CD4-positive, alpha-beta T cell (primary cell): ENCODE results near the gene KPTN. TPM values are rescaled to one million over a fixed set of nuclear protein-coding genes. Genes with fewer than 3 reads are reported as not detected.

Experiments
- ATAC-seq: fragments of 200-7000 bp; cut with Tn5 transposase; one replicate; pipeline ENCODE4 v1.10.0; 2022; ENCODE audit warnings: mild to moderate bottlenecking; ENCODE audit not compliant: poor library complexity
- CTCF ChIA-PET: fragments of 350-600 bp; sonication (Branson Sonifier 250); formaldehyde crosslinking; loops from one replicate; lab custom pipeline; 2021; ENCODE audit warnings: antibody characterized with exemption, inconsistent platforms; lab: Charles Lee
- POLR2A ChIA-PET: fragments of 350-600 bp; sonication (Branson Sonifier 250); formaldehyde crosslinking; loops from one replicate; lab custom pipeline; 2021; ENCODE audit warnings: antibody characterized with exemption, inconsistent platforms; lab: Charles Lee
- DNase-seq, 14 experiments: peaks; one replicate each; pipeline ENCODE4 v3.0.0-alpha.2; 2013 to 2020; ENCODE audit warnings: mixed read lengths in 2 of 14
- H3K27ac ChIP-seq, 2 donors: one replicate each; pipeline versions ENCODE4 v1.5.1 to v1.7.0; 2013; ENCODE audit warnings: low read length in 2 of 2, low read depth in 1 of 2, mild to moderate bottlenecking in 1 of 2
- H3K27me3 ChIP-seq, 2 experiments: 1 replicate in 1 of 2; 2 replicates in 1 of 2; pipeline versions ENCODE4 v1.6.1 to v1.7.0; 2013; ENCODE audit warnings: low read length in 2 of 2, control low read depth in 1 of 2, mild to moderate bottlenecking in 1 of 2, moderate library complexity in 1 of 2; ENCODE audit not compliant: insufficient read depth in 2 of 2, control insufficient read depth in 1 of 2
- H3K36me3 ChIP-seq: one replicate; pipeline ENCODE4 v1.6.1; 2013; ENCODE audit warnings: low read length, control low read depth; ENCODE audit not compliant: insufficient read depth
- H3K4me1 ChIP-seq: one replicate; pipeline ENCODE4 v1.6.1; 2013; ENCODE audit warnings: low read length, control low read depth; ENCODE audit not compliant: insufficient read depth
- H3K4me3 ChIP-seq: one replicate; pipeline ENCODE4 v1.5.1; 2013; ENCODE audit warnings: mild to moderate bottlenecking, low read length, moderate library complexity
- H3K9me3 ChIP-seq, 2 experiments: 1 replicate in 1 of 2; 2 replicates in 1 of 2; pipeline versions ENCODE4 v1.6.1 to v1.7.0; 2013; ENCODE audit warnings: low read length in 2 of 2, mild to moderate bottlenecking in 2 of 2, control low read depth in 1 of 2, moderate library complexity in 1 of 2; ENCODE audit not compliant: control insufficient read depth in 1 of 2, insufficient read depth in 1 of 2
- H3K27ac Mint-ChIP-seq: one replicate; pipeline ENCODE4 v1.8.0; 2020; ENCODE audit warnings: mixed read lengths
- H3K27me3 Mint-ChIP-seq: one replicate; pipeline ENCODE4 v1.8.0; 2021; ENCODE audit warnings: mixed read lengths
- H3K36me3 Mint-ChIP-seq: one replicate; pipeline ENCODE4 v1.8.0; 2021; ENCODE audit warnings: low read depth, mixed read lengths
- H3K4me1 Mint-ChIP-seq: one replicate; pipeline ENCODE4 v1.8.0; 2021; ENCODE audit warnings: low read depth, mixed read lengths
- H3K4me3 Mint-ChIP-seq: one replicate; pipeline ENCODE4 v1.8.0; 2020; ENCODE audit warnings: mild to moderate bottlenecking, mixed read lengths
- H3K9me3 Mint-ChIP-seq: one replicate; pipeline ENCODE4 v1.8.0; 2020; ENCODE audit warnings: mixed read lengths
- CTCF ChIP-seq: fragments of 200-600 bp; IDR thresholded peaks from one replicate; pipeline ENCODE4 v1.8.0; 2022; ENCODE audit warnings: antibody characterized with exemption, mild to moderate bottlenecking
- intact Hi-C, 2 experiments: fragments of 100-400 bp; cut with DNase I in 1 of 2; cut with micrococcal nuclease in 1 of 2; formaldehyde crosslinking; loops; one replicate each; pipeline versions ENCODE4 v1.15.1 to v1.9.0; 2023 to 2025; cut with DNase I, micrococcal nuclease
- total RNA-seq, 174 experiments: library from RNA in 2 of 174; stranded (reverse) in 2 of 174; gene quantifications; one replicate each; pipeline ENCODE4 v1.2.3 and lab custom pipeline; 2021 to 2026

Gene KPTN
- total RNA-seq, 2 experiments from 2014 or later = 3.6 to 4.5 TPM

- CTCF ChIA-PET = no interaction called here
- Histone ChIP-seq H3K27me3 (peaks cover 24 to 29% of the 10 kb centered on the region in 2 experiments), H3K4me1 (peaks cover 41% of the 10 kb centered on the region), H3K4me3 (no peak overlapping the region), H3K9me3 (peaks cover 0 to 4% of the 10 kb centered on the region in 2 experiments), H3K27ac (no peak overlapping the region), H3K36me3 (no peaks in the 10 kb centered on the region)
- H3K27me3 Mint-ChIP-seq = peaks cover 43% of the 10 kb centered on the region
- TF ChIP-seq CTCF = no peak
- H3K4me3 Mint-ChIP-seq = peak overlapping the region; percentile 64
- POLR2A ChIA-PET = no interaction called here
- intact Hi-C loops = loop anchor here in 1 of 2 experiments (10.0 kb wide), 1 partner anchor 175 kb away; the partner anchor contains the start of gene BICRA
- DNase-seq (peak in 4 of 14 experiments; percentile 38 to 65 (median 51)), ATAC-seq (no peak)
- H3K36me3 Mint-ChIP-seq = no peaks in the 10 kb centered on the region
- H3K27ac Mint-ChIP-seq = no peak overlapping the region
- H3K4me1 Mint-ChIP-seq = peaks cover 13% of the 10 kb centered on the region
- H3K9me3 Mint-ChIP-seq = no peaks in the 10 kb centered on the region
Measured at GRCh38 chr19:47430041-47430802, 53.8 kb downstream of the KPTN start.

GRCh38 chr19:47429140-47429793, 54.8 kb downstream of the KPTN start:
- no peak for ATAC-seq
- peak in 1 of 14 experiments; percentile 39 for DNase-seq
- H3K4me1 ChIP-seq = peaks cover 36% of the 10 kb centered on the region
- H3K4me3 ChIP-seq = no peak overlapping the region
- no peak overlapping the region for H3K27ac ChIP-seq
- POLR2A ChIA-PET = interaction anchor here (1.8 kb wide), 1 partner anchor 7 kb away, joined by 7 read pairs; no protein-coding TSS in a partner anchor
- no peaks in the 10 kb centered on the region for H3K36me3 ChIP-seq
- no peak for TF ChIP-seq CTCF
- Mint-ChIP-seq H3K4me1 (peaks cover 13% of the 10 kb centered on the region), H3K9me3 (no peaks in the 10 kb centered on the region), H3K4me3 (no peak overlapping the region), H3K36me3 (no peaks in the 10 kb centered on the region), H3K27ac (no peak overlapping the region), H3K27me3 (peaks cover 50% of the 10 kb centered on the region)
- intact Hi-C loops = loop anchor here (2.0 to 5.0 kb wide), 2 partner anchors 82 to 280 kb away; partner anchors contain the start of gene DHX34 (in 1 of the 2)
- H3K9me3 ChIP-seq = peaks cover 0 to 4% of the 10 kb centered on the region in 2 experiments
- CTCF ChIA-PET = interaction anchor here (1.3 to 1.9 kb wide), 3 partner anchors 7 to 270 kb away, joined by 3 to 16 read pairs (median 7); partner anchors contain the start of gene DHX34
- H3K27me3 ChIP-seq = peaks cover 31 to 35% of the 10 kb centered on the region in 2 experiments

GRCh38 chr19:47428177-47428894, 55.7 kb downstream of the KPTN start:
- H3K9me3 ChIP-seq = peaks cover 0 to 4% of the 10 kb centered on the region in 2 experiments
- DNase-seq (peak; percentile 50 to 96 (median 75)), ATAC-seq (peak; percentile 91)
- ChIA-PET POLR2A (interaction anchor here (0.6 to 1.8 kb wide), 4 partner anchors 8 to 278 kb away, joined by 3 to 7 read pairs (median 4); no protein-coding TSS in a partner anchor), CTCF (interaction anchor here (0.9 to 1.9 kb wide), 7 partner anchors 8 to 271 kb away, joined by 3 to 16 read pairs (median 4); partner anchors contain the start of genes DHX34, KPTN and NAPA)
- Mint-ChIP-seq H3K9me3 (no peaks in the 10 kb centered on the region), H3K36me3 (no peaks in the 10 kb centered on the region), H3K27me3 (peaks cover 56% of the 10 kb centered on the region), H3K4me3 (no peak overlapping the region), H3K4me1 (peaks cover 13% of the 10 kb centered on the region), H3K27ac (no peak overlapping the region)
- intact Hi-C loops = loop anchor here (2.0 to 5.0 kb wide), 2 partner anchors 81 to 280 kb away; partner anchors contain the start of gene DHX34 (in 1 of the 2)
- H3K27ac ChIP-seq = no peak overlapping the region
- peaks cover 38% of the 10 kb centered on the region for H3K4me1 ChIP-seq
- TF ChIP-seq CTCF = no peak
- H3K36me3 ChIP-seq = no peaks in the 10 kb centered on the region
- H3K4me3 ChIP-seq = peak overlapping the region; percentile 29
- peaks cover 36 to 43% of the 10 kb centered on the region in 2 experiments for H3K27me3 ChIP-seq
